ENCODE data around the gene LRRK1.
A peak's percentile ranks its signal among the peaks of the same experiment; 100 is the strongest.

Gene LRRK1

GRCh38 chr15:100999369-100999768 is 80.2 kb downstream of the LRRK1 start:
- no peak overlapping the region for H3K9ac ChIP-seq (ENCODE audit: low read length in 2 of 2)
- no peak overlapping the region for H3K4me3 ChIP-seq (ENCODE audit: low read length in 2 of 2)
- peaks cover 0 to 2% of the 10 kb centered on the region in 2 donors for H3K27me3 ChIP-seq (ENCODE audit: control insufficient read depth in 1 of 2, insufficient read depth in 2 of 2, low read length in 2 of 2)
- no peaks in the 10 kb centered on the region for H3K9me3 ChIP-seq (ENCODE audit: control insufficient read depth in 2 of 2, low read length in 2 of 2)
- H3K27ac ChIP-seq (ENCODE audit: low read length): no peak overlapping the region
- no peaks in the 10 kb centered on the region for H3K4me1 ChIP-seq (ENCODE audit: control insufficient read depth, insufficient read depth, low read length)
- H3K36me3 ChIP-seq (ENCODE audit: control insufficient read depth in 2 of 2, insufficient read depth in 2 of 2, low read length in 2 of 2): no peaks in the 10 kb centered on the region

GRCh38 chr15:101000271-101000681 is 81.1 kb downstream of the LRRK1 start:
- no peak overlapping the region for H3K27ac ChIP-seq (ENCODE audit: low read length)
- no peaks in the 10 kb centered on the region for H3K9me3 ChIP-seq (ENCODE audit: control insufficient read depth in 2 of 2, low read length in 2 of 2)
- H3K9ac ChIP-seq (ENCODE audit: low read length in 2 of 2): no peak overlapping the region
- no peaks in the 10 kb centered on the region for H3K4me1 ChIP-seq (ENCODE audit: control insufficient read depth, insufficient read depth, low read length)
- H3K4me3 ChIP-seq (ENCODE audit: low read length in 2 of 2): no peak overlapping the region
- H3K27me3 ChIP-seq (ENCODE audit: control insufficient read depth in 1 of 2, insufficient read depth in 2 of 2, low read length in 2 of 2): peaks cover 0 to 2% of the 10 kb centered on the region in 2 donors
- no peaks in the 10 kb centered on the region for H3K36me3 ChIP-seq (ENCODE audit: control insufficient read depth in 2 of 2, insufficient read depth in 2 of 2, low read length in 2 of 2)

DNA sequence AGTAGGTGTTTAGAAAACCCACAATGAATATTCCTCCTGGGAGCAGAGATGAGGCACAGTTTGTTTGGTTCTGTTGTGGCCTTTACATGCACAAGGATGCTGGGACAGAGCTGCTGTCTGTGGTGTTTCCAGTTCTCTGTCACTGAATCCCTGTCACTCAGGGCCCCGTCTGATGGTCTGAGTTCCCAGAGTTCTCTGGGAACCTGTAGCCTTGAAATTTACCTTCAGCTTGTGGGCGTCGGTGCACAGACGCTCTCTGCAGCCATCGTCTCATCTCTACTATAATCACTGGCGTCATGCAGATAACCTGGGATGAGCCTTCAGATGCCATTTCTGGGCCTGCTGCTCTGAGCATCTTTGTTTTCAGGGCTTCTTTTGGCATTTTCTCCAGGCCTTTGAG is 81.9 kb downstream of the LRRK1 start:
- Histone ChIP-seq H3K9me3 (ENCODE audit: control insufficient read depth in 2 of 2, low read length in 2 of 2) (no peaks in the 10 kb centered on the region), H3K27me3 (ENCODE audit: control insufficient read depth in 1 of 2, insufficient read depth in 2 of 2, low read length in 2 of 2) (peaks cover 0 to 2% of the 10 kb centered on the region in 2 donors), H3K9ac (ENCODE audit: low read length in 2 of 2) (no peak overlapping the region), H3K4me1 (ENCODE audit: control insufficient read depth, insufficient read depth, low read length) (no peaks in the 10 kb centered on the region), H3K27ac (ENCODE audit: low read length) (no peak overlapping the region), H3K4me3 (ENCODE audit: low read length in 2 of 2) (no peak overlapping the region), H3K36me3 (ENCODE audit: control insufficient read depth in 2 of 2, insufficient read depth in 2 of 2, low read length in 2 of 2) (no peaks in the 10 kb centered on the region)

- H3K36me3 ChIP-seq (ENCODE audit: control insufficient read depth in 2 of 2, insufficient read depth in 2 of 2, low read length in 2 of 2): no peaks in the 10 kb centered on the region
- H3K9me3 ChIP-seq (ENCODE audit: control insufficient read depth in 2 of 2, low read length in 2 of 2): no peaks in the 10 kb centered on the region
- no peak overlapping the region for H3K9ac ChIP-seq (ENCODE audit: low read length in 2 of 2)
- no peak overlapping the region for H3K4me3 ChIP-seq (ENCODE audit: low read length in 2 of 2)
- no peak overlapping the region for H3K27ac ChIP-seq (ENCODE audit: low read length)
- no peaks in the 10 kb centered on the region for H3K4me1 ChIP-seq (ENCODE audit: control insufficient read depth, insufficient read depth, low read length)
- peaks cover 0 to 2% of the 10 kb centered on the region in 2 donors for H3K27me3 ChIP-seq (ENCODE audit: control insufficient read depth in 1 of 2, insufficient read depth in 2 of 2, low read length in 2 of 2)
These were observed 82.6 kb downstream of the LRRK1 start for GRCh38 chr15:101001796-101002195.

DNA sequence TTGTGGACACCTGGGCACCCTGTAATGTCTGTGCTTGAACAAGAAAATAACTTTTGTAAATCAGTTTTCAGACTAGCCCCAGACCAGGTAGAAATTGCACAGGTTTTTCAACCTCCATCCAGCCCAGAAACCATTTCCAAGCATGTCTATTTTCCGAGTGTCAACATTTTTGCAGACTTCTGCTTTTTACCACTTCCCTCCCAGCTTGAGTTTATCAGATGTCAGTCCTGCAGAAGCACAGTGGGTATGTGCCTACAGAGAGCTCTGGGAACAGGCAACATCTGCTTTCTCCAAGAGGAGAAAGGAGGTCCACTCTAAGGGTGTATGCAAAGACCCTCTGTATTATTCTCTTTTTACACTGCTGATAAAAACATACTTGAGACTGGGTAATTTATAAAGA is 83.9 kb downstream of the LRRK1 start:
- peaks cover 0 to 2% of the 10 kb centered on the region in 2 donors for H3K27me3 ChIP-seq (ENCODE audit: control insufficient read depth in 1 of 2, insufficient read depth in 2 of 2, low read length in 2 of 2)
- no peak overlapping the region for H3K9ac ChIP-seq (ENCODE audit: low read length in 2 of 2)
- no peak overlapping the region for H3K4me3 ChIP-seq (ENCODE audit: low read length in 2 of 2)
- H3K9me3 ChIP-seq (ENCODE audit: control insufficient read depth in 2 of 2, low read length in 2 of 2): no peaks in the 10 kb centered on the region
- no peak overlapping the region for H3K27ac ChIP-seq (ENCODE audit: low read length)
- no peaks in the 10 kb centered on the region for H3K36me3 ChIP-seq (ENCODE audit: control insufficient read depth in 2 of 2, insufficient read depth in 2 of 2, low read length in 2 of 2)
- peaks cover 2% of the 10 kb centered on the region for H3K4me1 ChIP-seq (ENCODE audit: control insufficient read depth, insufficient read depth, low read length)

- Histone ChIP-seq H3K4me1 (ENCODE audit: control insufficient read depth, insufficient read depth, low read length) (peaks cover 6% of the 10 kb centered on the region), H3K27ac (ENCODE audit: low read length) (no peak overlapping the region), H3K27me3 (ENCODE audit: control insufficient read depth in 1 of 2, insufficient read depth in 2 of 2, low read length in 2 of 2) (peaks cover 1 to 2% of the 10 kb centered on the region in 2 donors)
These were observed 84.5 kb downstream of the LRRK1 start for GRCh38 chr15:101003706-101004105.

DNA sequence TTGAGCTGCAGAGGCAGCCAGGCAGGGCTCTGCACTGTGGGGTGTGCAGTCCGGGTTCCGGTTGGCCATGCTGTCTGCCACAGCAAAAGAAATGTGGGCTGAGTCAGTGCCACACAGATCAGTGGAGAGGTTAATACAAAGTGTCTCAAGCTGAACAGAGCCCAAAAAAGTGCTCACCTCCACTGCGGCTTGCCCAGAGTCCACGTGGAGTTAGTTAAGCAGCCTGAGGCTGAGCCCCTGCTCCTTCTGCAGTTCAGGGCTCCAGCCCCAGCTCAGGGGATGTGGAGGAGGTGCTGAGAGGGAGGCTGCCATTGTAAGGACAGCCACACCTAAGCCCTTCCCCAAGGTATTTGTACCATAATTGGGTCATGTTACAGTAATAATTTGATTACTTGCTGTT is 85.3 kb downstream of the LRRK1 start:
- peaks cover 6% of the 10 kb centered on the region for H3K4me1 ChIP-seq (ENCODE audit: control insufficient read depth, insufficient read depth, low read length)
- H3K9me3 ChIP-seq (ENCODE audit: control insufficient read depth in 2 of 2, low read length in 2 of 2): no peaks in the 10 kb centered on the region
- no peak overlapping the region for H3K4me3 ChIP-seq (ENCODE audit: low read length in 2 of 2)
- no peak overlapping the region for H3K9ac ChIP-seq (ENCODE audit: low read length in 2 of 2)
- H3K36me3 ChIP-seq (ENCODE audit: control insufficient read depth in 2 of 2, insufficient read depth in 2 of 2, low read length in 2 of 2): no peaks in the 10 kb centered on the region
- no peak overlapping the region for H3K27ac ChIP-seq (ENCODE audit: low read length)
- peaks cover 2 to 6% of the 10 kb centered on the region in 2 donors for H3K27me3 ChIP-seq (ENCODE audit: control insufficient read depth in 1 of 2, insufficient read depth in 2 of 2, low read length in 2 of 2)

More at GRCh38 chr15:101003706-101004105, 84.5 kb downstream of the LRRK1 start:
- Histone ChIP-seq H3K9me3 (ENCODE audit: control insufficient read depth in 2 of 2, low read length in 2 of 2) (no peaks in the 10 kb centered on the region), H3K36me3 (ENCODE audit: control insufficient read depth in 2 of 2, insufficient read depth in 2 of 2, low read length in 2 of 2) (no peaks in the 10 kb centered on the region), H3K4me3 (ENCODE audit: low read length in 2 of 2) (no peak overlapping the region), H3K9ac (ENCODE audit: low read length in 2 of 2) (no peak overlapping the region)

- Histone ChIP-seq H3K9me3 (ENCODE audit: control insufficient read depth in 2 of 2, low read length in 2 of 2) (no peaks in the 10 kb centered on the region), H3K36me3 (ENCODE audit: control insufficient read depth in 2 of 2, insufficient read depth in 2 of 2, low read length in 2 of 2) (no peaks in the 10 kb centered on the region), H3K9ac (ENCODE audit: low read length in 2 of 2) (no peak overlapping the region), H3K27me3 (ENCODE audit: control insufficient read depth in 1 of 2, insufficient read depth in 2 of 2, low read length in 2 of 2) (peaks cover 2 to 6% of the 10 kb centered on the region in 2 donors), H3K4me3 (ENCODE audit: low read length in 2 of 2) (no peak overlapping the region), H3K4me1 (ENCODE audit: control insufficient read depth, insufficient read depth, low read length) (peaks cover 6% of the 10 kb centered on the region), H3K27ac (ENCODE audit: low read length) (no peak overlapping the region)
These were observed 86.0 kb downstream of the LRRK1 start for GRCh38 chr15:101004986-101005747.

DNA sequence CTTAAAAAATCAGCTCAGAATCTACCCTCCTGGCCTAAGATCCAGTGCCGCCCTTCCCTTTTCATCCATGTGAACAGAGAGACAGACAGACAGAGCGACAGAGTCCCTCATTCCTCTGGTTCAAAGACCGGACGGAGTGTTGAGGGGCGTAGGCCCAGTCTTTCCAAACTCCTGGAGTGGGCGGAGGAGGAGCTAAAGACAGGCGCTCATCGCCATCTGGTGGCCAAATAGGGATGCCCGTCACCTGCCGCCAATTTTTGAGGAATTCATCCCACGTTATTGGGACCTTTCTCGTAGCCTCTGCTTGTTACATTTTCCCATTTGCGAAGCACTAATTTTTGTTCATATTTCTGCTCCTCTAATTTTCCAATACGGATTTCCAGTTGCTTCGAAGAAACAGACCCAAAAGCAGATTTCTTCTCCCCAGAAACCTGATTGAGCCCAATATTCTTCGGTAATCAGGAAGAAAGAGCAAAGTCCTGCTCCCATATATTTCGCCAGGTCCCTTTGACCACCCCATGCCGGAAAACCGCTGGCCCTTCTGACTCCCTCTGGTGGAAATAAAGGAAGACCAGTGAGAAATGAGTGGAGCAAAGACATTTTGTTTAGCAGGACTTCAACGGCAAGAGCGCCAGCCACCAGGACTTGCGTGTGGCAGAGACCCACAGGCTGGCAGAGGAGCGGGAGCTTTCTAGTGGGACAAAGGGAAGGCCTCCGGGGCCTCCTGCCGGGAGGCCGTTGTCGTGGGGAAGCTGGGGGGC is 88.0 kb downstream of the LRRK1 start:
- Histone ChIP-seq H3K27me3 (ENCODE audit: control insufficient read depth in 1 of 2, insufficient read depth in 2 of 2, low read length in 2 of 2) (peaks cover 2 to 6% of the 10 kb centered on the region in 2 donors), H3K4me1 (ENCODE audit: control insufficient read depth, insufficient read depth, low read length) (peaks cover 6% of the 10 kb centered on the region), H3K9me3 (ENCODE audit: control insufficient read depth in 2 of 2, low read length in 2 of 2) (no peaks in the 10 kb centered on the region), H3K36me3 (ENCODE audit: control insufficient read depth in 2 of 2, insufficient read depth in 2 of 2, low read length in 2 of 2) (peaks cover 0 to 2% of the 10 kb centered on the region in 2 donors), H3K4me3 (ENCODE audit: low read length in 2 of 2) (no peak overlapping the region), H3K27ac (ENCODE audit: low read length) (no peak overlapping the region), H3K9ac (ENCODE audit: low read length in 2 of 2) (no peak overlapping the region)

GRCh38 chr15:101008158-101009139 is 89.3 kb downstream of the LRRK1 start:
- H3K9ac ChIP-seq (ENCODE audit: low read length in 2 of 2): peak overlapping the region in 1 of 2 donors; percentile 55
- H3K36me3 ChIP-seq (ENCODE audit: control insufficient read depth in 2 of 2, insufficient read depth in 2 of 2, low read length in 2 of 2): peaks cover 0 to 2% of the 10 kb centered on the region in 2 donors
- no peak overlapping the region for H3K27ac ChIP-seq (ENCODE audit: low read length)
- peaks cover 6% of the 10 kb centered on the region for H3K4me1 ChIP-seq (ENCODE audit: control insufficient read depth, insufficient read depth, low read length)
- H3K9me3 ChIP-seq (ENCODE audit: control insufficient read depth in 2 of 2, low read length in 2 of 2): no peaks in the 10 kb centered on the region
- peak overlapping the region; percentile 72 to 76 for H3K4me3 ChIP-seq (ENCODE audit: low read length in 2 of 2)
- peaks cover 0 to 6% of the 10 kb centered on the region in 2 donors for H3K27me3 ChIP-seq (ENCODE audit: control insufficient read depth in 1 of 2, insufficient read depth in 2 of 2, low read length in 2 of 2)

Measured in stomach smooth muscle (tissue), 2 donors.